ENCODE results near the gene DNASE1L3. TPM values are rescaled to one million over a fixed set of nuclear protein-coding genes. Genes with fewer than 3 reads are reported as not detected.

DNASE1L3 gene
- total and polyA plus RNA-seq, 10 donors, result 52.1 to 245 (median 130) TPM

DNA sequence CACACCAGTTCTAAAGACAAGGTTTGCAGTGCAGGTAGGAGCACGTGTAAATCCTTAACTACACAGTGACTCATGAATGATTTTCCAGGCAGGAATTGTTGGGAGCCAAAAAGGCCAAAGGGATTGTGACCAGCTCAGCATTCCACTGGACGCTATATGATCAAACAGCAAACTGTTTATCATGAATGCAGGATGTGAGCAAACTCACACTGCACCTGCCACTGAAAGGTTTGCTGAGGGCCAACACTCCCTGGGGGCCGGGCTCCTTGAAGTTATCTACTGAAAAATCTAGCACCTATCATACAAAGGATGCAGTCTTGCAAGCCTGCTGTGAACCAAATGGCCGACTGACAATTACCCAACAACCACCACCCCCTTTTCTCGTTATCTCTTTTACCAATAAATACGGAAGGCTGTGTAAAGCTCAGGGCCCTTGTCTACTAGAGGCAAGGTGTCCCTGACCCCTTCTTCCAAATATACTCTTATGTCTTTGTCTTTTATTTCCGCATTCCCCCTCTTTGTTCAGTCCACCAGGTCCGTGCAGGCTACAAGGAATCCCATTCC is 11.5 kb upstream of the DNASE1L3 start:
- intact Hi-C loops (cut with DNase I; ENCODE audit: low total_unique reads), result no loop called here
- Histone ChIP-seq H3K27me3 (replicated peaks in 1 of 7) (no peaks in the 10 kb centered on the region), H3K36me3 (no peaks in the 10 kb centered on the region), H3K4me3 (no peak overlapping the region), H3K9me3 (no peaks in the 10 kb centered on the region), H3K4me1 (peaks cover 9 to 32% (median 20%) of the 10 kb centered on the region in 6 donors), H3K27ac (peak overlapping the region in 4 of 8 donors; percentile 5 to 29 (median 17))
- no peak for DNase-seq
- 73 to 79% (median 78%) methylated on average over 8 of the region's 8 CpGs for WGBS, 5 donors
- TF ChIP-seq POLR2A (IDR thresholded peaks at IDR 0.05), result no peak
- TF ChIP-seq CTCF (IDR thresholded peaks at IDR 0.05 in 8 of 11, conservative IDR thresholded peaks at IDR 0.05 in 3 of 11), result no peak
- no peak for TF ChIP-seq POLR2AphosphoS5 (IDR thresholded peaks at IDR 0.05)

GRCh38 chr3:58218904-58219303 is 8.1 kb upstream of the DNASE1L3 start:
- intact Hi-C loops (cut with DNase I; ENCODE audit: low total_unique reads), result no loop called here
- 57 to 92% (median 73%) methylated on average over 1 of the region's 1 CpG for WGBS, 5 donors
- no peaks in the 10 kb centered on the region for H3K9me3 ChIP-seq
- DNase-seq, result no peak
- TF ChIP-seq CTCF (IDR thresholded peaks at IDR 0.05 in 8 of 11, conservative IDR thresholded peaks at IDR 0.05 in 3 of 11) (no peak), POLR2A (IDR thresholded peaks at IDR 0.05) (no peak), POLR2AphosphoS5 (IDR thresholded peaks at IDR 0.05) (no peak)
- H3K36me3 ChIP-seq, result no peaks in the 10 kb centered on the region
- H3K4me1 ChIP-seq, result peaks cover 36 to 65% (median 53%) of the 10 kb centered on the region in 6 donors
- no peak overlapping the region for H3K4me3 ChIP-seq
- H3K27me3 ChIP-seq (replicated peaks in 1 of 7), result no peaks in the 10 kb centered on the region
- H3K27ac ChIP-seq, result peak overlapping the region in 6 of 8 donors; percentile 58 to 85 (median 80)

DNA sequence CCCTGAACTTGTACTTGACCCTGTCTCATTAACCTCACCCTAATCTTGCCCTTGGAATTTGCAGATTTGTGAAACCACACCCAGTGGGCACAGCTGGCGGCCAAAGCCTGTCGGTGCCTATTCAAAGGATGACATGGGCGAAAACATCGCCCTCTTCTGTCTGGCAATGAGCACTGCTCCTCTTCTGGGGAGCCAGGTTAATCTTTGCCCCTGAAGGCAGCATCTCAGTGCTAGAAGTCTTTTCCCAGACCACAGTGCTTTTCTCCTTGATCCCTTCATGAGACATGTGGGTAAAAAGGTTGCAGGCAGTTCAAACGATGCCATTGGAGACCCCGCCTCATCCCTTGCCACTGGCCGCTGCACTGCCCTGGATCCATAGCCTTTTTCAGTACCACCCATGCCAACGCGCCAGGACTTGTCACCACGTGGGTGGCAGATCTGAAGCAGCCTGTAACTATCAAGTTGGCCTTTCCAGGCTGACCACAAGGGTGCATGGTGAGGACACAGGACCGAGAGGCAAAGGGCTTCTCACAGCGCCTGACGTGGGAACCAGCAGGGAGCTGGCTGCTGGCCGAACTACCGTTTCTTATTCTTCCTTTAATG is 6.5 kb upstream of the DNASE1L3 start:
- peak; percentile 36 to 68 (median 58) for TF ChIP-seq POLR2AphosphoS5 (IDR thresholded peaks at IDR 0.05)
- peak; percentile 64 to 93 (median 88) for TF ChIP-seq CTCF (IDR thresholded peaks at IDR 0.05 in 8 of 11, conservative IDR thresholded peaks at IDR 0.05 in 3 of 11)
- TF ChIP-seq POLR2A (IDR thresholded peaks at IDR 0.05), result no peak
- Histone ChIP-seq H3K36me3 (no peaks in the 10 kb centered on the region), H3K27ac (peak overlapping the region; percentile 49 to 85 (median 78)), H3K9me3 (no peaks in the 10 kb centered on the region), H3K4me3 (peak overlapping the region in 1 of 8 donors; percentile 48), H3K27me3 (replicated peaks in 1 of 7) (no peaks in the 10 kb centered on the region), H3K4me1 (peaks cover 36 to 71% (median 62%) of the 10 kb centered on the region in 6 donors)
- intact Hi-C loops (cut with DNase I; ENCODE audit: low total_unique reads), result no loop called here
- DNase-seq, result peak; percentile 88
- 7 to 21% (median 13%) methylated on average over 15 of the region's 15 CpGs for WGBS, 5 donors

DNA sequence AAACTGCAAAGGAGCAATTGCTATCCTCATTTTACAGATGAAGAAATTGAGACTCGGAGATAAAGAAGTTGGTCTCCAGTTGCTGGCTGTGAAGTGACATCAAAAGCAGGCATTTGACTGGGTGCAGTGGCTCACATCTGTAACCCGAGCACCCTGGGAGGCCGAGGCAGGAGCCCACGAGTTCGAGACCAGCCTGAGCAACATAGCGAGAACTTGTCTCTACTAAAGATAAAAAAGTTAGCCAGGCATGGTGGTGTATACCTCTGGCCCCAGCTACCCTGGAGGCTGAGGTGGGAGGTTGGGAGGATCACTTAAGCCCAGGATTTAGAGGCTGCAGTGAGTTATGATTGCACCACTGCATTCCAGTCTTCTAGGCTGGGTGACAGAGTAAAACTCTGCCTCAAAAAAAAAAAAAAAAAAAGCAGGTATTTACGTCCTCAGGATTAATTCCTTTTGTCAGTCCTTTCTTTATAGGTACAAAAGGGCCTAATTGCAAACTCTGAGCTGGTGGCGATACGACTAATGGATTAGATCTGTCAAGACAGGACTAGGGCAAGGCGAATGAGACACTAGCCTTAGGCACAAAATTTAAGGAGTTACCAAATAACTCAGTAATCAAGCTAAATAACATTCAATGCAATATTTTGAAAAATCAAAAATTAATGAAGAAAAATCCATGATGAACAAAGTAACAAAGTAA is 5.9 kb upstream of the DNASE1L3 start:
- Histone ChIP-seq H3K27ac (peak overlapping the region; percentile 49 to 85 (median 78)), H3K36me3 (no peaks in the 10 kb centered on the region), H3K4me1 (peaks cover 36 to 77% (median 62%) of the 10 kb centered on the region in 6 donors), H3K27me3 (replicated peaks in 1 of 7) (no peaks in the 10 kb centered on the region), H3K9me3 (no peaks in the 10 kb centered on the region), H3K4me3 (no peak overlapping the region)
- WGBS, 5 donors, result 74 to 82% (median 79%) methylated on average over 10 of the region's 10 CpGs
- intact Hi-C loops (cut with DNase I; ENCODE audit: low total_unique reads), result no loop called here
- TF ChIP-seq CTCF (IDR thresholded peaks at IDR 0.05 in 8 of 11, conservative IDR thresholded peaks at IDR 0.05 in 3 of 11), result no peak
- no peak for TF ChIP-seq POLR2AphosphoS5 (IDR thresholded peaks at IDR 0.05)
- no peak for TF ChIP-seq POLR2A (IDR thresholded peaks at IDR 0.05)
- DNase-seq, result no peak

Data from spleen (tissue), 11 donors.